ENCODE results near the gene RPL35. TPM values are rescaled to one million over a fixed set of nuclear protein-coding genes. Genes with fewer than 3 reads are reported as not detected.

Gene RPL35
- total and polyA plus RNA-seq, 2 donors (not counting 1 experiment from before 2014, with no cell fraction given): 1,593 to 1,957 TPM

GRCh38 chr9:124854822-124855221, 6.9 kb downstream of the RPL35 start:
- Histone ChIP-seq H3K4me2 (ENCODE audit: extremely low read depth, insufficient read depth, low read length) (no peak overlapping the region), H3K9me3 (ENCODE audit: control insufficient read depth, insufficient read depth, low read depth, low read length) (no peaks in the 10 kb centered on the region), H3K9ac (ENCODE audit: insufficient read depth, low read length) (no peak overlapping the region), H3K4me1 (ENCODE audit: control insufficient read depth, extremely low read depth, insufficient read depth, low read length) (peaks cover 4% of the 10 kb centered on the region), H3K27ac (ENCODE audit: insufficient read depth, low read length) (no peak overlapping the region), H3K4me3 (replicated peaks in 1 of 4; ENCODE audit: control extremely low read depth in 1 of 4, insufficient read depth in 1 of 4, low read depth in 3 of 4, low read length in 4 of 4) (no peak overlapping the region), H3K27me3 (ENCODE audit: control insufficient read depth, insufficient read depth, low read length) (no peaks in the 10 kb centered on the region), H3K79me2 (ENCODE audit: control insufficient read depth, insufficient read depth, low read length) (peaks cover 17% of the 10 kb centered on the region), H2AFZ (ENCODE audit: low read length) (no peak overlapping the region), H4K20me1 (ENCODE audit: control insufficient read depth, extremely low read depth, insufficient read depth, low read length) (peaks cover 2% of the 10 kb centered on the region), H3K36me3 (ENCODE audit: control insufficient read depth, insufficient read depth, low read length) (peaks cover 25% of the 10 kb centered on the region)
- TF ChIP-seq, protein P1, sequence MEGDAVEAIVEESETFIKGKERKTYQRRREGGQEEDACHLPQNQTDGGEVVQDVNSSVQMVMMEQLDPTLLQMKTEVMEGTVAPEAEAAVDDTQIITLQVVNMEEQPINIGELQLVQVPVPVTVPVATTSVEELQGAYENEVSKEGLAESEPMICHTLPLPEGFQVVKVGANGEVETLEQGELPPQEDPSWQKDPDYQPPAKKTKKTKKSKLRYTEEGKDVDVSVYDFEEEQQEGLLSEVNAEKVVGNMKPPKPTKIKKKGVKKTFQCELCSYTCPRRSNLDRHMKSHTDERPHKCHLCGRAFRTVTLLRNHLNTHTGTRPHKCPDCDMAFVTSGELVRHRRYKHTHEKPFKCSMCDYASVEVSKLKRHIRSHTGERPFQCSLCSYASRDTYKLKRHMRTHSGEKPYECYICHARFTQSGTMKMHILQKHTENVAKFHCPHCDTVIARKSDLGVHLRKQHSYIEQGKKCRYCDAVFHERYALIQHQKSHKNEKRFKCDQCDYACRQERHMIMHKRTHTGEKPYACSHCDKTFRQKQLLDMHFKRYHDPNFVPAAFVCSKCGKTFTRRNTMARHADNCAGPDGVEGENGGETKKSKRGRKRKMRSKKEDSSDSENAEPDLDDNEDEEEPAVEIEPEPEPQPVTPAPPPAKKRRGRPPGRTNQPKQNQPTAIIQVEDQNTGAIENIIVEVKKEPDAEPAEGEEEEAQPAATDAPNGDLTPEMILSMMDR (conservative IDR thresholded peaks at IDR 0.05 in 1 of 2, IDR thresholded peaks at IDR 0.05 in 1 of 2; ENCODE audit: low read depth in 1 of 2, low read length in 2 of 2): no peak
- no peak for TF ChIP-seq EZH2 (IDR thresholded peaks at IDR 0.05; ENCODE audit: low read length, missing control alignments)
- DNase-seq (ENCODE audit: low read depth in 2 of 2): no peak

- H3K4me3 ChIP-seq (replicated peaks in 1 of 4; ENCODE audit: control extremely low read depth in 1 of 4, insufficient read depth in 1 of 4, low read depth in 3 of 4, low read length in 4 of 4): no peak overlapping the region
- H3K79me2 ChIP-seq (ENCODE audit: control insufficient read depth, insufficient read depth, low read length): peaks cover 10% of the 10 kb centered on the region
- no peak for DNase-seq (ENCODE audit: low read depth in 2 of 2)
- no peak overlapping the region for H3K27ac ChIP-seq (ENCODE audit: insufficient read depth, low read length)
- H2AFZ ChIP-seq (ENCODE audit: low read length): no peak overlapping the region
- H3K36me3 ChIP-seq (ENCODE audit: control insufficient read depth, insufficient read depth, low read length): peaks cover 20% of the 10 kb centered on the region
- peaks cover 2% of the 10 kb centered on the region for H4K20me1 ChIP-seq (ENCODE audit: control insufficient read depth, extremely low read depth, insufficient read depth, low read length)
- H3K27me3 ChIP-seq (ENCODE audit: control insufficient read depth, insufficient read depth, low read length): no peaks in the 10 kb centered on the region
- no peak overlapping the region for H3K4me2 ChIP-seq (ENCODE audit: extremely low read depth, insufficient read depth, low read length)
- TF ChIP-seq, protein P1 (conservative IDR thresholded peaks at IDR 0.05 in 1 of 2, IDR thresholded peaks at IDR 0.05 in 1 of 2; ENCODE audit: low read depth in 1 of 2, low read length in 2 of 2): no peak
- TF ChIP-seq EZH2 (IDR thresholded peaks at IDR 0.05; ENCODE audit: low read length, missing control alignments): no peak
- H3K4me1 ChIP-seq (ENCODE audit: control insufficient read depth, extremely low read depth, insufficient read depth, low read length): peaks cover 3% of the 10 kb centered on the region
- no peak overlapping the region for H3K9ac ChIP-seq (ENCODE audit: insufficient read depth, low read length)
- H3K9me3 ChIP-seq (ENCODE audit: control insufficient read depth, insufficient read depth, low read depth, low read length): no peaks in the 10 kb centered on the region
Measured at GRCh38 chr9:124854161-124854560, 7.6 kb downstream of the RPL35 start.

GRCh38 chr9:124853605-124854143, 8.1 kb downstream of the RPL35 start:
- no peak for TF ChIP-seq EZH2 (IDR thresholded peaks at IDR 0.05; ENCODE audit: low read length, missing control alignments)
- TF ChIP-seq, protein P1 (conservative IDR thresholded peaks at IDR 0.05 in 1 of 2, IDR thresholded peaks at IDR 0.05 in 1 of 2; ENCODE audit: low read depth in 1 of 2, low read length in 2 of 2): no peak
- no peak overlapping the region for H2AFZ ChIP-seq (ENCODE audit: low read length)
- peaks cover 3% of the 10 kb centered on the region for H3K4me1 ChIP-seq (ENCODE audit: control insufficient read depth, extremely low read depth, insufficient read depth, low read length)
- H3K79me2 ChIP-seq (ENCODE audit: control insufficient read depth, insufficient read depth, low read length): peaks cover 6% of the 10 kb centered on the region
- no peak overlapping the region for H3K27ac ChIP-seq (ENCODE audit: insufficient read depth, low read length)
- peak overlapping the region in 3 of 4 experiments; percentile 47 to 59 (median 50) for H3K4me3 ChIP-seq (replicated peaks in 1 of 4; ENCODE audit: control extremely low read depth in 1 of 4, insufficient read depth in 1 of 4, low read depth in 3 of 4, low read length in 4 of 4)
- H3K9ac ChIP-seq (ENCODE audit: insufficient read depth, low read length): no peak overlapping the region
- no peak for DNase-seq (ENCODE audit: low read depth in 2 of 2)
- peaks cover 16% of the 10 kb centered on the region for H3K36me3 ChIP-seq (ENCODE audit: control insufficient read depth, insufficient read depth, low read length)
- peak overlapping the region; percentile 84 for H3K4me2 ChIP-seq (ENCODE audit: extremely low read depth, insufficient read depth, low read length)
- no peaks in the 10 kb centered on the region for H3K27me3 ChIP-seq (ENCODE audit: control insufficient read depth, insufficient read depth, low read length)
- H4K20me1 ChIP-seq (ENCODE audit: control insufficient read depth, extremely low read depth, insufficient read depth, low read length): peaks cover 2% of the 10 kb centered on the region
- no peaks in the 10 kb centered on the region for H3K9me3 ChIP-seq (ENCODE audit: control insufficient read depth, insufficient read depth, low read depth, low read length)
